H9 (cell line): Measurements from ENCODE around the gene THSD7B. TPM values are rescaled to one million over a fixed set of nuclear protein-coding genes. Genes with fewer than 3 reads are reported as not detected.

Experiments
- DNase-seq: peaks from one replicate; pipeline ENCODE4 v3.0.0-alpha.2; 2017
- H2AFZ ChIP-seq: one replicate; pipeline ENCODE4 v1.6.1; 2013; ENCODE audit warnings: mild to moderate bottlenecking, low read length, control low read depth, moderate library complexity
- H2AK5ac ChIP-seq: 2 replicates; pipeline ENCODE4 v1.6.1; 2013; ENCODE audit warnings: low read length, control low read depth, mixed read lengths; ENCODE audit not compliant: insufficient read length
- H2BK120ac ChIP-seq: one replicate; pipeline ENCODE4 v1.6.1; 2013; ENCODE audit warnings: low read depth, mild to moderate bottlenecking, low read length, control low read depth, inconsistent platforms; ENCODE audit not compliant: poor library complexity, severe bottlenecking
- H2BK12ac ChIP-seq: 2 replicates; pipeline ENCODE4 v1.6.1; 2013; ENCODE audit warnings: low read length, control low read depth, mixed read lengths, low read depth; ENCODE audit not compliant: insufficient read length
- H2BK15ac ChIP-seq: 2 replicates; pipeline ENCODE4 v1.6.1; 2013; ENCODE audit warnings: low read depth, low read length, control low read depth
- H2BK20ac ChIP-seq: one replicate; pipeline ENCODE4 v1.6.1; 2013; ENCODE audit warnings: low read depth, mild to moderate bottlenecking, low read length, control low read depth, inconsistent platforms; ENCODE audit not compliant: poor library complexity, severe bottlenecking
- H2BK5ac ChIP-seq: 2 replicates; pipeline ENCODE4 v1.6.1; 2013; ENCODE audit warnings: low read length, control low read depth, mixed read lengths; ENCODE audit not compliant: insufficient read length
- H3K14ac ChIP-seq: 2 replicates; pipeline ENCODE4 v1.6.1; 2013; ENCODE audit warnings: low read length, control low read depth; ENCODE audit not compliant: insufficient read depth
- H3K18ac ChIP-seq: 2 replicates; pipeline ENCODE4 v1.6.1; 2013; ENCODE audit warnings: low read depth, mild to moderate bottlenecking, mixed read lengths, low read length, control low read depth; ENCODE audit not compliant: insufficient read length
- H3K23ac ChIP-seq: 2 replicates; pipeline ENCODE4 v1.6.1; 2013; ENCODE audit warnings: low read length, control low read depth, mixed read lengths, low read depth; ENCODE audit not compliant: insufficient read length
- H3K23me2 ChIP-seq: 2 replicates; pipeline ENCODE4 v1.6.1; 2013; ENCODE audit warnings: low read depth, mild to moderate bottlenecking, mixed read lengths, low read length, control low read depth; ENCODE audit not compliant: insufficient read length, poor library complexity, severe bottlenecking
- H3K27ac ChIP-seq: 2 replicates; pipeline ENCODE4 v1.5.1; 2013; ENCODE audit warnings: low read length, control low read depth, mixed read lengths, low read depth; ENCODE audit not compliant: insufficient read length
- H3K27me3 ChIP-seq: 2 replicates; pipeline ENCODE4 v1.6.1; 2013; ENCODE audit warnings: low read length, control low read depth, inconsistent platforms; ENCODE audit not compliant: insufficient read depth
- H3K4ac ChIP-seq: 2 replicates; pipeline ENCODE4 v1.6.1; 2013; ENCODE audit warnings: low read depth, mild to moderate bottlenecking, control low read depth, inconsistent platforms, low read length, moderate library complexity
- H3K4me1 ChIP-seq: 2 replicates; pipeline ENCODE4 v1.6.1; 2013; ENCODE audit warnings: low read length, control low read depth, inconsistent platforms; ENCODE audit not compliant: insufficient read depth
- H3K4me2 ChIP-seq: 2 replicates; pipeline ENCODE4 v1.6.1; 2013; ENCODE audit warnings: low read length, control low read depth, mixed read lengths; ENCODE audit not compliant: insufficient read length, insufficient read depth
- H3K56ac ChIP-seq: 2 replicates; pipeline ENCODE4 v1.6.1; 2013; ENCODE audit warnings: low read depth, mild to moderate bottlenecking, mixed read lengths, low read length, control low read depth; ENCODE audit not compliant: insufficient read length
- H3K79me1 ChIP-seq: 2 replicates; pipeline ENCODE4 v1.6.1; 2013; ENCODE audit warnings: low read depth, mild to moderate bottlenecking, moderate library complexity, low read length, control low read depth, inconsistent platforms; ENCODE audit not compliant: insufficient read depth, poor library complexity, severe bottlenecking
- H3K79me2 ChIP-seq: 2 replicates; pipeline ENCODE4 v1.6.1; 2013; ENCODE audit warnings: low read length, control low read depth, inconsistent platforms; ENCODE audit not compliant: insufficient read depth
- H3K9ac ChIP-seq: 2 replicates; pipeline ENCODE4 v1.6.1; 2013; ENCODE audit warnings: low read length, control low read depth, mixed read lengths; ENCODE audit not compliant: insufficient read length; ENCODE audit errors: extremely low read depth
- H3K9me3 ChIP-seq: one replicate; pipeline ENCODE4 v1.6.1; 2013; ENCODE audit warnings: low read depth, low read length, inconsistent platforms; ENCODE audit not compliant: control insufficient read depth
- H3T11ph ChIP-seq: one replicate; pipeline ENCODE4 v1.6.1; 2013; ENCODE audit warnings: mild to moderate bottlenecking, low read length, control low read depth, inconsistent platforms
- H4K20me1 ChIP-seq: one replicate; pipeline ENCODE4 v1.6.1; 2013; ENCODE audit not compliant: control insufficient read depth, insufficient read length, insufficient read depth
- H4K5ac ChIP-seq: 2 replicates; pipeline ENCODE4 v1.6.1; 2013; ENCODE audit warnings: low read depth, mild to moderate bottlenecking, mixed read lengths, low read length, control low read depth; ENCODE audit not compliant: insufficient read length
- H4K8ac ChIP-seq: replicated peaks from 2 replicates; pipeline ENCODE4 v1.6.1; 2013; ENCODE audit warnings: low read length, control low read depth, mixed read lengths, low read depth; ENCODE audit not compliant: insufficient read length
- H4K91ac ChIP-seq: 2 replicates; pipeline ENCODE4 v1.6.1; 2013; ENCODE audit warnings: low read depth, mild to moderate bottlenecking, moderate library complexity, mixed read lengths, low read length, control low read depth; ENCODE audit not compliant: insufficient read length
- H3K27ac Mint-ChIP-seq, 3 experiments: 2 replicates in 2 of 3; 3 replicates in 1 of 3; pipeline ENCODE4 v1.8.0; 2020 to 2021; ENCODE audit warnings: mixed read lengths in 3 of 3, mild to moderate bottlenecking in 1 of 3, moderate library complexity in 1 of 3
- H3K27me3 Mint-ChIP-seq: 2 replicates; pipeline ENCODE4 v1.8.0; 2021; ENCODE audit warnings: low read depth, mild to moderate bottlenecking, moderate library complexity, mixed read lengths
- H3K36me3 Mint-ChIP-seq, 3 experiments: 2 replicates in 2 of 3; 3 replicates in 1 of 3; pipeline ENCODE4 v1.8.0; 2020 to 2021; ENCODE audit warnings: low read depth in 3 of 3, mixed read lengths in 3 of 3; ENCODE audit not compliant: insufficient read depth in 1 of 3
- H3K4me1 Mint-ChIP-seq, 2 experiments: 2 replicates each; pipeline ENCODE4 v1.8.0; 2020; ENCODE audit warnings: mixed read lengths in 2 of 2
- H3K4me3 Mint-ChIP-seq, 2 experiments: 2 replicates in 1 of 2; 3 replicates in 1 of 2; pipeline ENCODE4 v1.8.0; 2020 to 2021; ENCODE audit warnings: mild to moderate bottlenecking in 2 of 2, mixed read lengths in 2 of 2, moderate library complexity in 1 of 2
- H3K9me3 Mint-ChIP-seq, 2 experiments: 2 replicates in 1 of 2; 3 replicates in 1 of 2; pipeline ENCODE4 v1.8.0; 2020; ENCODE audit warnings: mild to moderate bottlenecking in 2 of 2, mixed read lengths in 2 of 2, moderate library complexity in 1 of 2
- total RNA-seq: library from RNA; stranded (reverse); gene quantifications from 2 replicates; pipeline ENCODE4 v1.2.1, GENCODE V29; 2021
- TF ChIP-seq, protein P1 (sequence below): fragments of 200-600 bp; sonication (generic); conservative IDR thresholded peaks from 3 replicates; pipeline ENCODE4 v1.8.0; 2021; ENCODE audit warnings: antibody characterized with exemption, mild to moderate bottlenecking

The THSD7B gene
- total RNA-seq, 1 experiment from 2014 or later, result 0.85 TPM

DNA sequence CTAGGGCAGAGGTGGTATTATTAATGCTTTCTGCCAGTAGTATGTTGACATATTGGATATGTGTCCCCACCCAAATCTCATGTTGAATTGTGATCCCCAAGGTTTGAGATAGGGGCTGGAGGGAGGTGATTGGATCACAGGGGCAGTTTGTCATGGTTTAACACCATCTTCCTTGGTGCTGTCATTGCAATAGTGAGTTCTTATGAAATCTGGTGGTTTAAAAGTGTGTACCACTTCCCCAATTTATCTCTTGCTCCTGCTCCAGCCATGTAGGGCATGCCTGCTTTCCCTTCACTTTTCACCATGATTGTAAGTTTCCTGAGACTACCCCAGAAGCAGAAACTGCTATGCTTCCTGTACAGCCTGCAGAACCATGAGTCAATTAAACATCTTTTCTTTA is 47.1 kb upstream of the THSD7B start:
- Histone ChIP-seq H4K5ac (no peak overlapping the region), H2BK20ac (no peak overlapping the region), H2BK12ac (no peak overlapping the region), H2BK15ac (no peak overlapping the region), H3K9me3 (no peaks in the 10 kb centered on the region), H4K91ac (no peak overlapping the region), H3K14ac (no peak overlapping the region), H3K56ac (no peak overlapping the region), H2BK5ac (no peak overlapping the region), H3K79me1 (no peaks in the 10 kb centered on the region), H3K4me1 (no peaks in the 10 kb centered on the region), H3K9ac (no peak overlapping the region), H3T11ph (no peak overlapping the region), H3K79me2 (no peaks in the 10 kb centered on the region), H3K4me2 (no peak overlapping the region), H4K8ac (no peak overlapping the region), H4K20me1 (no peaks in the 10 kb centered on the region), H3K4ac (no peak overlapping the region), H3K18ac (no peak overlapping the region), H3K23me2 (no peaks in the 10 kb centered on the region), H2AK5ac (no peak overlapping the region), H3K23ac (no peak overlapping the region), H3K27me3 (no peaks in the 10 kb centered on the region), H2AFZ (no peak overlapping the region), H2BK120ac (no peak overlapping the region), H3K27ac (no peak overlapping the region)
- peaks cover 0 to 2% of the 10 kb centered on the region in 2 experiments; a peak in 1 of 5 replicates for H3K9me3 Mint-ChIP-seq
- no peak overlapping the region for H3K27ac Mint-ChIP-seq
- H3K27me3 Mint-ChIP-seq, result peaks cover 3% of the 10 kb centered on the region
- TF ChIP-seq, protein P1, sequence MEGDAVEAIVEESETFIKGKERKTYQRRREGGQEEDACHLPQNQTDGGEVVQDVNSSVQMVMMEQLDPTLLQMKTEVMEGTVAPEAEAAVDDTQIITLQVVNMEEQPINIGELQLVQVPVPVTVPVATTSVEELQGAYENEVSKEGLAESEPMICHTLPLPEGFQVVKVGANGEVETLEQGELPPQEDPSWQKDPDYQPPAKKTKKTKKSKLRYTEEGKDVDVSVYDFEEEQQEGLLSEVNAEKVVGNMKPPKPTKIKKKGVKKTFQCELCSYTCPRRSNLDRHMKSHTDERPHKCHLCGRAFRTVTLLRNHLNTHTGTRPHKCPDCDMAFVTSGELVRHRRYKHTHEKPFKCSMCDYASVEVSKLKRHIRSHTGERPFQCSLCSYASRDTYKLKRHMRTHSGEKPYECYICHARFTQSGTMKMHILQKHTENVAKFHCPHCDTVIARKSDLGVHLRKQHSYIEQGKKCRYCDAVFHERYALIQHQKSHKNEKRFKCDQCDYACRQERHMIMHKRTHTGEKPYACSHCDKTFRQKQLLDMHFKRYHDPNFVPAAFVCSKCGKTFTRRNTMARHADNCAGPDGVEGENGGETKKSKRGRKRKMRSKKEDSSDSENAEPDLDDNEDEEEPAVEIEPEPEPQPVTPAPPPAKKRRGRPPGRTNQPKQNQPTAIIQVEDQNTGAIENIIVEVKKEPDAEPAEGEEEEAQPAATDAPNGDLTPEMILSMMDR, result no peak
- no peak overlapping the region for H3K4me3 Mint-ChIP-seq
- H3K36me3 Mint-ChIP-seq, result no peaks in the 10 kb centered on the region
- H3K4me1 Mint-ChIP-seq, result no peaks in the 10 kb centered on the region
- DNase-seq, result no peak
